DND-41 (cell line): ENCODE data around the gene RNGTT.

Source experiments
- EZH2 ChIP-seq: IDR thresholded peaks from 3 replicates; pipeline ENCODE4 v1.6.1; 2012; ENCODE audit warnings: borderline replicate concordance, low read depth, mild to moderate bottlenecking, moderate library complexity, low read length, inconsistent platforms; ENCODE audit not compliant: severe bottlenecking
- TF ChIP-seq, protein P1 (sequence below): IDR thresholded peaks from 2 replicates; pipeline ENCODE4 v1.5.1; 2012; ENCODE audit warnings: borderline replicate concordance, low read length, moderate library complexity, mild to moderate bottlenecking; ENCODE audit not compliant: poor library complexity, severe bottlenecking; ENCODE audit errors: extremely low read depth

DNA sequence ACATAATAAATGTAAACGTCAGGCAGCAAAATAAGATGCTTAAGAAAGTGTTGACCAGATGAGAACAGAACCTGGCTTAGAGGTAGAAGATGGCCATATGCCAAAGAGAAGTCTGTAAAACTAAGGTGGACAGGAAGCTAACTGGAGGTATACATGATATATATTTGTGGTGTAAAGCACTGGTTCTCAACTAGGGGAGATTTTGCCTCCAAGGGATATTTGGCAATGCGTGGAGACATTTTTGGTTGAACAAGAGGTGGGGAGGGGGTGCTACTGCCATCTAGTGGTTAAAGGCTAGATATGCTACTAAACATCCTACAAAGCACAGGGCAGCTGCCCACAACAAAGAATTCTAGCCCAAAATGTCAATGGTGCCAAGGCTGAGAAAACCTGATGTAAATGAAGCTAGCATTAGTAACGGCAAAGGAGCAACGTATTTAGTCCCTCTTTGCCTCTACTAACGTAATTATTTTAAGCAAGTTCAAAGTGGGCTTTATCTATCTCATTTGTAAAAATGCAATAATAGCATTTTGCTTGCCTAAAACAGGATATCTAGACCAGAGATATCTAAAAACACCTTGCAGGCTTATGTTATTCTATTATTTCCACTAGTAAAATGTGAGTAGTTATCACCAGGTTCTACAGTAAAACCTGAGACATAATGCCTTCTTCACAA is 182.6 kb downstream of the RNGTT start:
- TF ChIP-seq, protein P1, sequence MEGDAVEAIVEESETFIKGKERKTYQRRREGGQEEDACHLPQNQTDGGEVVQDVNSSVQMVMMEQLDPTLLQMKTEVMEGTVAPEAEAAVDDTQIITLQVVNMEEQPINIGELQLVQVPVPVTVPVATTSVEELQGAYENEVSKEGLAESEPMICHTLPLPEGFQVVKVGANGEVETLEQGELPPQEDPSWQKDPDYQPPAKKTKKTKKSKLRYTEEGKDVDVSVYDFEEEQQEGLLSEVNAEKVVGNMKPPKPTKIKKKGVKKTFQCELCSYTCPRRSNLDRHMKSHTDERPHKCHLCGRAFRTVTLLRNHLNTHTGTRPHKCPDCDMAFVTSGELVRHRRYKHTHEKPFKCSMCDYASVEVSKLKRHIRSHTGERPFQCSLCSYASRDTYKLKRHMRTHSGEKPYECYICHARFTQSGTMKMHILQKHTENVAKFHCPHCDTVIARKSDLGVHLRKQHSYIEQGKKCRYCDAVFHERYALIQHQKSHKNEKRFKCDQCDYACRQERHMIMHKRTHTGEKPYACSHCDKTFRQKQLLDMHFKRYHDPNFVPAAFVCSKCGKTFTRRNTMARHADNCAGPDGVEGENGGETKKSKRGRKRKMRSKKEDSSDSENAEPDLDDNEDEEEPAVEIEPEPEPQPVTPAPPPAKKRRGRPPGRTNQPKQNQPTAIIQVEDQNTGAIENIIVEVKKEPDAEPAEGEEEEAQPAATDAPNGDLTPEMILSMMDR: peak; percentile 88
- TF ChIP-seq EZH2: no peak
